Hepatocyte (in vitro differentiated cells): Measurements from ENCODE around the gene CCDC191. TPM values are rescaled to one million over a fixed set of nuclear protein-coding genes. Genes with fewer than 3 reads are reported as not detected.

Experiments
- DNase-seq: peaks from one replicate; pipeline ENCODE4 v3.0.0-alpha.2; 2016; ENCODE audit warnings: low spot score
- H2AFZ ChIP-seq: fragments of 200-600 bp; sonication (generic); 2 replicates; pipeline ENCODE4 v1.6.0; 2016; ENCODE audit warnings: antibody characterized with exemption, mild to moderate bottlenecking
- H3K27ac ChIP-seq: fragments of 200-600 bp; sonication (generic); 2 replicates; pipeline ENCODE4 v1.5.1; 2016; ENCODE audit warnings: mild to moderate bottlenecking
- H3K27me3 ChIP-seq: fragments of 200-600 bp; sonication (generic); 2 replicates; pipeline ENCODE4 v1.6.1; 2016
- H3K36me3 ChIP-seq: fragments of 200-600 bp; sonication (generic); replicated peaks from 2 replicates; pipeline ENCODE4 v1.5.1; 2016; ENCODE audit warnings: low read depth; ENCODE audit not compliant: insufficient read depth
- H3K4me1 ChIP-seq: fragments of 200-600 bp; sonication (generic); 2 replicates; pipeline ENCODE4 v1.5.1; 2016; ENCODE audit warnings: mild to moderate bottlenecking, moderate library complexity; ENCODE audit not compliant: insufficient read depth
- H3K4me2 ChIP-seq: fragments of 200-600 bp; sonication (generic); 2 replicates; pipeline ENCODE4 v1.6.0; 2016
- H3K4me3 ChIP-seq: fragments of 200-600 bp; sonication (generic); 2 replicates; pipeline ENCODE4 v1.5.1; 2016; ENCODE audit warnings: mild to moderate bottlenecking
- H3K79me2 ChIP-seq: fragments of 200-600 bp; sonication (generic); 2 replicates; pipeline ENCODE4 v1.6.0; 2017; ENCODE audit warnings: mild to moderate bottlenecking
- H3K9me2 ChIP-seq: fragments of 200-600 bp; sonication (generic); replicated peaks from 2 replicates; pipeline ENCODE4 v1.6.0; 2017; ENCODE audit warnings: mild to moderate bottlenecking; ENCODE audit not compliant: insufficient read depth
- H3K9me3 ChIP-seq: fragments of 200-600 bp; sonication (generic); 2 replicates; pipeline ENCODE4 v1.5.1; 2016; ENCODE audit warnings: low read depth, mild to moderate bottlenecking
- H4K20me1 ChIP-seq: fragments of 200-600 bp; sonication (generic); 2 replicates; pipeline ENCODE4 v1.6.0; 2016; ENCODE audit warnings: mild to moderate bottlenecking; ENCODE audit not compliant: insufficient read depth, poor library complexity, severe bottlenecking
- CTCF ChIP-seq: fragments of 200-600 bp; sonication (generic); IDR thresholded peaks from 2 replicates; pipeline ENCODE4 v1.5.1; 2016; ENCODE audit warnings: antibody characterized with exemption, mild to moderate bottlenecking; ENCODE audit not compliant: poor library complexity
- EZH2 ChIP-seq: fragments of 200-600 bp; sonication (generic); IDR thresholded peaks from 2 replicates; pipeline ENCODE4 v1.6.1; 2016; ENCODE audit warnings: antibody characterized with exemption, mild to moderate bottlenecking, borderline replicate concordance
- EZH2phosphoT487 ChIP-seq: fragments of 200-600 bp; sonication (generic); IDR thresholded peaks from one replicate; pipeline ENCODE4 v1.6.1; 2018; ENCODE audit warnings: antibody characterized with exemption, mild to moderate bottlenecking, low read depth, moderate library complexity; ENCODE audit not compliant: unreplicated experiment, severe bottlenecking
- whole genome bisulfite sequencing: methylation state at CpG from one replicate; pipeline ENCODE4 v1.1.6; 2016; ENCODE audit warnings: low lambda C conversion rate; ENCODE audit errors: missing lambda C conversion rate; 5-methylcytosine and 5-hydroxymethylcytosine counted together
- polyA plus RNA-seq: library from polyadenylated mRNA; unstranded; fragments of >200 nt; fragmentation: Nextera tagmentation; extraction: Ambion mirVana; gene quantifications from 2 replicates; pipeline ENCODE4 v1.2.1, GENCODE V29; 2016
- total RNA-seq: library from RNA; depleted of rRNA; stranded (reverse); fragments of >200 nt; gene quantifications from 2 replicates; pipeline ENCODE4 v1.2.3, GENCODE V29; 2014

CCDC191 gene
- total and polyA plus RNA-seq, 2 experiments from 2014 or later = 1.1 to 3.5 TPM

- Histone ChIP-seq H2AFZ (no peak overlapping the region), H3K4me3 (no peak overlapping the region), H3K79me2 (no peaks in the 10 kb centered on the region), H3K27ac (no peak overlapping the region), H3K27me3 (no peaks in the 10 kb centered on the region), H3K9me2 (no peaks in the 10 kb centered on the region), H3K4me2 (no peak overlapping the region), H3K36me3 (no peaks in the 10 kb centered on the region), H3K4me1 (no peaks in the 10 kb centered on the region), H3K9me3 (no peaks in the 10 kb centered on the region), H4K20me1 (no peaks in the 10 kb centered on the region)
- no peak for TF ChIP-seq EZH2
- TF ChIP-seq CTCF = no peak
- DNase-seq = no peak
- WGBS = 67% methylated on average over 5 of the region's 5 CpGs
Observed at GRCh38 chr3:114079761-114080160, 23.4 kb upstream of the CCDC191 start.

- no peaks in the 10 kb centered on the region for H3K79me2 ChIP-seq
- no peak overlapping the region for H2AFZ ChIP-seq
- no peak for DNase-seq
- no peaks in the 10 kb centered on the region for H3K27me3 ChIP-seq
- no peak overlapping the region for H3K4me3 ChIP-seq
- no peaks in the 10 kb centered on the region for H4K20me1 ChIP-seq
- H3K9me2 ChIP-seq = no peaks in the 10 kb centered on the region
- H3K36me3 ChIP-seq = no peaks in the 10 kb centered on the region
- H3K9me3 ChIP-seq = no peaks in the 10 kb centered on the region
- no peak overlapping the region for H3K4me2 ChIP-seq
- no peaks in the 10 kb centered on the region for H3K4me1 ChIP-seq
- TF ChIP-seq EZH2phosphoT487 (no peak), CTCF (no peak), EZH2 (no peak)
- peak overlapping the region; percentile 4 for H3K27ac ChIP-seq
Observed at GRCh38 chr3:114078126-114078525, 21.8 kb upstream of the CCDC191 start.

GRCh38 chr3:114076711-114077110 is 20.4 kb upstream of the CCDC191 start:
- no peaks in the 10 kb centered on the region for H3K36me3 ChIP-seq
- H3K9me2 ChIP-seq = no peaks in the 10 kb centered on the region
- no peak overlapping the region for H3K27ac ChIP-seq
- no peaks in the 10 kb centered on the region for H3K4me1 ChIP-seq
- no peaks in the 10 kb centered on the region for H3K9me3 ChIP-seq
- no peak overlapping the region for H3K4me2 ChIP-seq
- TF ChIP-seq EZH2phosphoT487 = no peak
- TF ChIP-seq EZH2 = no peak
- TF ChIP-seq CTCF = no peak
- H3K4me3 ChIP-seq = no peak overlapping the region
- DNase-seq = no peak
- H4K20me1 ChIP-seq = no peaks in the 10 kb centered on the region
- no peaks in the 10 kb centered on the region for H3K79me2 ChIP-seq
- H2AFZ ChIP-seq = no peak overlapping the region
- 95% methylated on average over 6 of the region's 6 CpGs for WGBS
- H3K27me3 ChIP-seq = no peaks in the 10 kb centered on the region

GRCh38 chr3:114071786-114072185 is 15.5 kb upstream of the CCDC191 start:
- no peaks in the 10 kb centered on the region for H3K36me3 ChIP-seq
- H3K79me2 ChIP-seq = no peaks in the 10 kb centered on the region

More at GRCh38 chr3:114071786-114072185, 15.5 kb upstream of the CCDC191 start:
- Histone ChIP-seq H3K4me3 (no peak overlapping the region), H4K20me1 (no peaks in the 10 kb centered on the region), H3K9me2 (no peaks in the 10 kb centered on the region), H3K4me2 (no peak overlapping the region), H2AFZ (no peak overlapping the region), H3K9me3 (no peaks in the 10 kb centered on the region), H3K4me1 (no peaks in the 10 kb centered on the region), H3K27me3 (no peaks in the 10 kb centered on the region), H3K27ac (no peak overlapping the region)
- 75% methylated on average over 1 of the region's 1 CpG for WGBS
- DNase-seq = no peak
- no peak for TF ChIP-seq EZH2
- no peak for TF ChIP-seq EZH2phosphoT487
- TF ChIP-seq CTCF = no peak
